Heart left ventricle (tissue), 13 donors: ENCODE results near the gene AKTIP.

ENCODE experiments used
- POLR2A ChIP-seq, 2 donors: fragments of 450-650 bp; IDR thresholded peaks; one replicate each; pipeline ENCODE4 v1.6.1; 2017; ENCODE audit warnings: antibody characterized with exemption in 2 of 2, mild to moderate bottlenecking in 2 of 2, moderate library complexity in 2 of 2
- TF ChIP-seq, protein P1 (sequence below), 12 donors: fragments of 200-600 bp; sonication (generic) in 4 of 12; IDR thresholded peaks; one replicate each; pipeline versions ENCODE4 v1.5.0 to v1.8.0; 2018 to 2022; ENCODE audit warnings: antibody characterized with exemption in 12 of 12, mild to moderate bottlenecking in 5 of 12
- donor health status: ischemic (EF 13 %, LVEDD 7.1; RV severe dilation, severe dysfunction).
- donor health status: DM: no; HTN: yes; CAD: no.
- donor health status: DM: no; HTN: no; CAD: no.
- donor health status: ischemic (EF 25% LVEDD 6.9; RV normal size, moderate dysfunction).
- donor health status: ischemic (EF 25% LVEDD 5.7; RV mildly dilated, moderate dysfunction).
- donor health status: ischemic (EF 35%, LVEDD 5.7; RV mildly dilated, moderate dysfunction).
- donor health status: nonischemic (EF 11% LVEDD 7.7; RV severe dilation, severe dysfunction).
- donor health status: DM: yes; HTN: yes; CAD: no.
- donor health status: PGD.
- donor health status: ischemic (EF 29% LVEDD 5.4; RV normal size, mild dysfunction).
- donor health status: nonischemic (EF 23%, LVEDD 6.1; RV moderate dilation, normal function).

DNA sequence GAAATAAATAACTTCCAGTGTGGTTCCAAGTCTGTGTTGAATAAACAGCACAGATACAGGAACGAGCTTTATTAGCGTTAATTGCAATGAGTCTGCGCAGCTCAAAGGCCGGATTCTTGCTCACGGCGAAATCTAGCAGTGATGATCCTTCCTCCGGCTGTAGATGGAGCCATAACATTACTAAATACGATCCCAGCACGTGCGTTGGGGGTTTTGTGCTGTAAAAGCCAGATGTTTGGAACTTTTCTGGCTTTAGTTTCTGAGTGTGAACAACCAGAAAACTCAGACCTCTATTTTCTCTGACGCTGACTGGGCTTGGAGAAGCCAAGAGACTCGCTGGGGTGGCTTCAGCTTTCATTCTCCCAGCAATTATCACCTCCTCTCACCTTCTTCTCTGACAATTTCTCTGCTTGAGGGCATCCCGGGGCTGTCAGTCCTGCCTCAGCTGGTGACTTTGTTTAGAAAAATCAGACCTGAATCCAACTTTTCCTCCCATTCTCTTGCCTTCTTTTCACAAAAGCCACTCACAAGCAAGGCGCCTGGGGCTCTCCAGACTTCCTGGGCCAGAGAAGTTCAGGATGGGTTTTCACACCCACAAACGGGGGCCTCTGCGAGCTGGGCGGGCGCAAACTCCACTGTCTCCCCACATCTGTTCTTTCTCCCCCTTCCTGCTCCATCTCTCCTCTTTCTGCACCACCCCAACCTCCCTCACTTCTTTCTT lies 47.1 kb upstream of the AKTIP start:
- TF ChIP-seq, protein P1, sequence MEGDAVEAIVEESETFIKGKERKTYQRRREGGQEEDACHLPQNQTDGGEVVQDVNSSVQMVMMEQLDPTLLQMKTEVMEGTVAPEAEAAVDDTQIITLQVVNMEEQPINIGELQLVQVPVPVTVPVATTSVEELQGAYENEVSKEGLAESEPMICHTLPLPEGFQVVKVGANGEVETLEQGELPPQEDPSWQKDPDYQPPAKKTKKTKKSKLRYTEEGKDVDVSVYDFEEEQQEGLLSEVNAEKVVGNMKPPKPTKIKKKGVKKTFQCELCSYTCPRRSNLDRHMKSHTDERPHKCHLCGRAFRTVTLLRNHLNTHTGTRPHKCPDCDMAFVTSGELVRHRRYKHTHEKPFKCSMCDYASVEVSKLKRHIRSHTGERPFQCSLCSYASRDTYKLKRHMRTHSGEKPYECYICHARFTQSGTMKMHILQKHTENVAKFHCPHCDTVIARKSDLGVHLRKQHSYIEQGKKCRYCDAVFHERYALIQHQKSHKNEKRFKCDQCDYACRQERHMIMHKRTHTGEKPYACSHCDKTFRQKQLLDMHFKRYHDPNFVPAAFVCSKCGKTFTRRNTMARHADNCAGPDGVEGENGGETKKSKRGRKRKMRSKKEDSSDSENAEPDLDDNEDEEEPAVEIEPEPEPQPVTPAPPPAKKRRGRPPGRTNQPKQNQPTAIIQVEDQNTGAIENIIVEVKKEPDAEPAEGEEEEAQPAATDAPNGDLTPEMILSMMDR (IDR thresholded peaks at IDR 0.05), result peak; percentile 27 to 84 (median 71)
- no peak for TF ChIP-seq POLR2A (IDR thresholded peaks at IDR 0.05)
